GM23248 (cell line): ENCODE measurements around the gene SSUH2.

ENCODE experiments used
- EZH2 ChIP-seq: fragments of 200-600 bp; sonication (generic); IDR thresholded peaks from 2 replicates; pipeline ENCODE4 v1.6.1; 2018; ENCODE audit warnings: antibody characterized with exemption, mild to moderate bottlenecking; ENCODE audit not compliant: insufficient read depth, poor library complexity, severe bottlenecking
- EZH2phosphoT487 ChIP-seq: fragments of 200-600 bp; sonication (generic); IDR thresholded peaks from 2 replicates; pipeline ENCODE4 v1.6.1; 2018; ENCODE audit warnings: antibody characterized with exemption, moderate library complexity, mild to moderate bottlenecking, low read depth; ENCODE audit not compliant: insufficient read depth

- TF ChIP-seq EZH2phosphoT487 (no peak), EZH2 (no peak)
These were observed 48.9 kb downstream of the SSUH2 start for GRCh38 chr3:8595695-8596115.
